GM12875 (cell line): ENCODE data around the gene KRT3.

Source experiments
- H3K4me3 ChIP-seq: one replicate; pipeline ENCODE4 v1.5.1; 2011; ENCODE audit warnings: low read depth, low read length, control low read depth
- TF ChIP-seq, protein P1 (sequence below): IDR thresholded peaks from 2 replicates; pipeline ENCODE4 v1.5.1; 2011; ENCODE audit warnings: low read depth, mild to moderate bottlenecking, control low read depth, inconsistent platforms, low read length, moderate library complexity, borderline replicate concordance; ENCODE audit not compliant: insufficient read depth

KRT3 gene

DNA sequence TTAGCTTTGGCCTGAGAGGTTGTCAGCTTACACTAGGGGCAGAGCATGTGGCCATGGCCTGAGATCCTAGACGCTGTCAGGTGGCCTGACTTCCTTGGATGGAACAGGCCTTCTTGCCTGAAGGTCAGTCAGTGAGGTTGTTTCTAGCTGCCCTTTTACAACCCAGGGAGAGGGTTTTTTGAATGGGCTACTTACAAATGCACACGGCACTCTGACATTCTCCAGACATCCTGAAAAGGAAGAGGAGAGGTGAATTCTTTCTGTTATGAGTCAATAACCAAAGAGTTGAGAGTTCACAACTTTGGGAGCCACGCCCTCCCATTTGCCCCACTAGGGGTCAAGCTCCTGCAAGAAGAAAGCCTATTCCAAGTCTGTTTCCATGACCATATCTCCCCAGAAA lies 26.6 kb downstream of the KRT3 start:
- H3K4me3 ChIP-seq, result no peak overlapping the region
- TF ChIP-seq, protein P1, sequence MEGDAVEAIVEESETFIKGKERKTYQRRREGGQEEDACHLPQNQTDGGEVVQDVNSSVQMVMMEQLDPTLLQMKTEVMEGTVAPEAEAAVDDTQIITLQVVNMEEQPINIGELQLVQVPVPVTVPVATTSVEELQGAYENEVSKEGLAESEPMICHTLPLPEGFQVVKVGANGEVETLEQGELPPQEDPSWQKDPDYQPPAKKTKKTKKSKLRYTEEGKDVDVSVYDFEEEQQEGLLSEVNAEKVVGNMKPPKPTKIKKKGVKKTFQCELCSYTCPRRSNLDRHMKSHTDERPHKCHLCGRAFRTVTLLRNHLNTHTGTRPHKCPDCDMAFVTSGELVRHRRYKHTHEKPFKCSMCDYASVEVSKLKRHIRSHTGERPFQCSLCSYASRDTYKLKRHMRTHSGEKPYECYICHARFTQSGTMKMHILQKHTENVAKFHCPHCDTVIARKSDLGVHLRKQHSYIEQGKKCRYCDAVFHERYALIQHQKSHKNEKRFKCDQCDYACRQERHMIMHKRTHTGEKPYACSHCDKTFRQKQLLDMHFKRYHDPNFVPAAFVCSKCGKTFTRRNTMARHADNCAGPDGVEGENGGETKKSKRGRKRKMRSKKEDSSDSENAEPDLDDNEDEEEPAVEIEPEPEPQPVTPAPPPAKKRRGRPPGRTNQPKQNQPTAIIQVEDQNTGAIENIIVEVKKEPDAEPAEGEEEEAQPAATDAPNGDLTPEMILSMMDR, result no peak

DNA sequence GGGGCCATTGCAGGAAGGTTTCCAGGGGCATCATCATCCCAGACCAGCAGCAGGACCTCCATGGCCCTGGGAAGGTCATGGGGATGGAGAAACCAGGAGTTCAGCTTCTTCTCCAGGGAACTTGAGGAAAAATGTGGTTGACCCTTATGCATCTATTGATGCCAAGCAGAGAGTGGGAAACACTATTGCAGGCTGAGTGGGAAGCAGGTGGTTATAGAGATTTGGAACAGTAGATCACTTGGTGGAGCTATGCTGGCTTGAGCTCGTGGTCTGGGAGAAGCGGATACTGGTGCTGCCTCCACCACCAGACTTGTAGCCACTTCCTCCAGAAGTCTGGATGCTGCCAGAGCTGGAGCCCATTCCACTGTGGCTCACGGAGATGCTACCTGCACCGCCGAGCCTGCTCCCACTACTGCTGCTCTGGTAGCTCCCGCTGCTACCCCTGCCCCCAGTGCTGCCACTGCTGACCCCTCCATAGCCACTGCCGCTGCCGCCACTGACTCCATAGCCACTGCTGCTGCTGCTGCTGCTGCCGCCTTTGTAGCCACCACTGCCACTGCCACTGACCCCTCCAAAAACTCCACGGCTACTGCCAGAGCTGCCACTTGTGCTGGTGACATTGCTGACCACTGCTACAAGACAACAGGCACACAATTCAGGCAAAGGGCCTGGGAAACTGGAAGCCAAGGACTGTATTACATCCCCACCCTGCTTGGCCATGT lies 27.3 kb downstream of the KRT3 start:
- TF ChIP-seq, protein P1, result no peak
- H3K4me3 ChIP-seq, result no peak overlapping the region

DNA sequence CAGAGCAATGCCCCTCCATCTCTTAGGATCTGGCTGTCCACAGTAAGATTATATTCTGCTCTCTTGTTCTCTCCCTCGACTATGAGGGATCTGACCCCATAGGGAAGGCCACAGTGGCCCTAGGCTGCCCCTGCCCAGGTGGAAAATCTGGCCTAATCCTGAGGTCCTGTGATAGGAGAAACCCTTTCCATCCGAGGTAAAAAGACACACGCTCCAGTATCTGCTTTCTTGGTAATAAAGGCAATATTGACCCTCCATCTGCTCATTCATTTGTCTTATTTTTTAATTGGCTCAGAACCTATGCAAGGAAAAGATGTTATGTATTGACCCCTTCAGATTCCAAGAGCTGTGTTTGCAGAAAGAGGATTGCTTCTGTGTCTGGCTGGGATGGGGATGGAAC lies 28.5 kb downstream of the KRT3 start:
- TF ChIP-seq, protein P1, result no peak
- no peak overlapping the region for H3K4me3 ChIP-seq

DNA sequence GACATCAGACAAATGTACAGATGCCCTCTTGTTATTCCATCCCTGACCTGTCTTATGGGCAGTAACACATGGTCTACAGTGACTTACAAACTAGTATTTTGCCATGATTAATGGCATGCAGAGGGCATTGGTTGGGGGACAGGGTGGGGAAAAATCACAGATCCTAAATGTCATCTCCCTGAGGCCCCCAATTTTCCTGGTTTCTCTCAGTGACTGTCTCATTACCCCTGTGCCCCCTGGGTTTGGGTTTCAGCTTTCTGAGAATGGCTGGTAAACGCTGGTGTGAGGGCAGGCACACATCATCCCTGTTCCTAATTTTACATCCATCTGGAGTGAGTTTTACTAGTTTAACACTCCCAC lies 28.9 kb downstream of the KRT3 start:
- TF ChIP-seq, protein P1, result no peak
- H3K4me3 ChIP-seq, result no peak overlapping the region

DNA sequence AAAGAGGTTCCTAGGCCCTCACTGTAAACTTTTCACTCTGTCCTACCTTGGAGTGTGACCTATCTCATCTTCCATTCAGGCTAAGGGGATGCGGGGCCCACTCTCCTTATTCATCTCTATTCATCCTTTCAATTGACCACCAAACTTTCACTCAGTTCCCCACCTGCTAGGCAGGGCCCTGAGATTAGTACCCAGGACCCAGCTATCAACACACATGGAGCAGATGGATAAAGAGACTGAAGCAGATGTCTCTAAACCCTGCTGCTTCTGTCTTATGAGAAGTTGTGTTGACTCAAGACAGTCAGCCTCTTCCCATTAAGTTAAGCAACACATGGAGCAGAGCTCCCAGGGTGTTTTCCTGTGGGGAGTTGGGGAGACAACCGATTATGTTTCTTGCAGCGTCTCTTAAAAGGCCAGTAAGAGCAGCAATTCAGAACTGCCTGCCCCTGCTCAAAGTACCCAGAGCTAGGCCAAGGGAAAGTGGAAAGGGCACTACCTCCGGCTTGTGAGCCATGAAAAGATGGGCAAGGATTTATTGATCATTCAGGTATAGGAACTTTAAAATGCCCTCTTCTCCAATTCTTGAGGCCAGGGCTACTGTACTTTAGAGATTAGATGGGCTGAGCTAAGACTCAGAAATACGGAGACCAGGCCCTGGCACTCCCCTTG lies 29.4 kb downstream of the KRT3 start:
- no peak overlapping the region for H3K4me3 ChIP-seq
- TF ChIP-seq, protein P1, result no peak

DNA sequence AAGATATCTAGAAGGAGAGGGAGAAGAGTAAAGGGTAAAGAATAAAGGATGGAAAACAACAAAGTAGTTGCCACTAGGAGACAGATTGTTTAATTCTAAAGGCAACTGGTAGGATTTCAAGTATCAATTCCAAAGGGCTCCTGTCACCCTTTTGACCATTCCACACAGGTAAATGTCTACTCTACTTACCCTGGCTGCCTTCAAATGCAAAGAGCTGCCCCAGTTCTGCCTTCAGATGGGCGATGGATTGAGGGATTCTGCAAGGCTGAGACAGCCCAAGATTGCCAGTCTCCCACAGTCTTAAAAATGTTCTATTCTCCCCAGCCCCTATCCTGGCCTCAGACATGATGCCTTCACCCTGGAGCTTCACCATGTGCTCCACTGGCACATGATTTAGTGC lies 30.2 kb downstream of the KRT3 start:
- TF ChIP-seq, protein P1, result no peak
- no peak overlapping the region for H3K4me3 ChIP-seq

DNA sequence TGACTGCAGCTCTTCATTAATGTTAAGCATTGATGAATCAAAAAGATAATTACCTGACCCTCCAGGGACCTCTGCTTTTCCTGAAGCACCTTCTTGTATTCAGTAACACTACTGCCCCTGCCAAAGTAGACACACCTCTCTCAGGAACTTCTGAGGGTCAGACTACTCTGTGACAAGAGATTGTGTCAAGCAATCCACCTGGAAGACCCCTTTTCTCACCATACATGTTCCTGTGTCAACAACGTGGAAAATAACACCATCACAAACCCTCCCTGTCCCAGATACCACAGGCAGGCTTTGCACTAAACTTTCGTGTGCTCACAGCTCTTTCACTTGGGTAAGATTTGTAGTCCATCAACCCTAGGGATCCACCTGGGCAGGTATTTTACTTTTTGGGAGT lies 31.9 kb downstream of the KRT3 start:
- H3K4me3 ChIP-seq, result no peak overlapping the region
- TF ChIP-seq, protein P1, result no peak
